IPS-18c (cell line): ENCODE results near the gene TELO2.
A peak's percentile ranks its signal among the peaks of the same experiment; 100 is the strongest.

Experiments
- H3K4me3 ChIP-seq: 2 replicates; pipeline ENCODE4 v1.7.0; 2013; ENCODE audit warnings: low read depth, mild to moderate bottlenecking, low read length, moderate library complexity; ENCODE audit not compliant: insufficient read depth
- H3K9me3 ChIP-seq: one replicate; pipeline ENCODE4 v1.6.1; 2013; ENCODE audit warnings: mild to moderate bottlenecking, low read length, moderate library complexity; ENCODE audit not compliant: control insufficient read depth, insufficient read depth

The TELO2 gene

DNA sequence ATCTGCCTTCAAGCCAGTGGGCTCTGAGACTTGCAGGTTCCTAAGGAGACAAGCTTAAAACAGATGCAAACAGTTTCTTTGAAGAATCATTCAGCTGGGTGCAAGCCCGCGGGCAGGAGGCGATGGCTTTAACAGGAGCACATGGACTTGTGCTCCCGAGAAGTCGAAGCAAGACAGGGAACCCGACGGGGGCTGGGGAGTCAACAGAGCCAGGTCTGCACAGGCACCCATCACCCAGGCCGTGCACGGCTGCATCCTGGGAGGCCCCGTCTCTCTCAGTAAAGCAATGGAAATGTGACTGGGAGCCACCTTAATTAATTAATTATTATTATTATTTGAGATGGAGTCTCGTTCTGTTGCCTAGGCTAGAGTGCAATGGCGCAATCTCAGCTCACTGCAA lies 4.1 kb upstream of the TELO2 start:
- no peak overlapping the region for H3K4me3 ChIP-seq
- no peaks in the 10 kb centered on the region for H3K9me3 ChIP-seq

DNA sequence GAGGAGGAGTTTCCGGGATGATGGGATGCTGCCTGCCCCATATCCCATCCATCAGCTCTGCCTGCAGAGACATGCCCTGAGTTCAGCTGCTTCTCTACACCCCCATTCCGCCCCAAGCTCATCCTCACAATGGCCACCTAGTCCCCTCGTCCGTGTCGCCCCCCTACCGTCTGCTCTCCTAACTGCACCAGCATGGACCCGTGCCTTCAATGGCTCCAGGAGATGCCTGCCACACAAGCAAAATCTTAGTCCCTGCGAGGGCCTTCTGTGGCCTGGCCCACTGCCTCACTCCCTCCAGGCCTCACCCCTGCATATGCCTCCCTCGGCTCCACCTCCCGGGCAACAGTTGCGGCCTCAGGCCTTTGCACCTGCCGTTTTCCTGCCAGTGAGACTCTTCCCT lies 1.8 kb upstream of the TELO2 start:
- H3K4me3 ChIP-seq, result no peak overlapping the region

DNA sequence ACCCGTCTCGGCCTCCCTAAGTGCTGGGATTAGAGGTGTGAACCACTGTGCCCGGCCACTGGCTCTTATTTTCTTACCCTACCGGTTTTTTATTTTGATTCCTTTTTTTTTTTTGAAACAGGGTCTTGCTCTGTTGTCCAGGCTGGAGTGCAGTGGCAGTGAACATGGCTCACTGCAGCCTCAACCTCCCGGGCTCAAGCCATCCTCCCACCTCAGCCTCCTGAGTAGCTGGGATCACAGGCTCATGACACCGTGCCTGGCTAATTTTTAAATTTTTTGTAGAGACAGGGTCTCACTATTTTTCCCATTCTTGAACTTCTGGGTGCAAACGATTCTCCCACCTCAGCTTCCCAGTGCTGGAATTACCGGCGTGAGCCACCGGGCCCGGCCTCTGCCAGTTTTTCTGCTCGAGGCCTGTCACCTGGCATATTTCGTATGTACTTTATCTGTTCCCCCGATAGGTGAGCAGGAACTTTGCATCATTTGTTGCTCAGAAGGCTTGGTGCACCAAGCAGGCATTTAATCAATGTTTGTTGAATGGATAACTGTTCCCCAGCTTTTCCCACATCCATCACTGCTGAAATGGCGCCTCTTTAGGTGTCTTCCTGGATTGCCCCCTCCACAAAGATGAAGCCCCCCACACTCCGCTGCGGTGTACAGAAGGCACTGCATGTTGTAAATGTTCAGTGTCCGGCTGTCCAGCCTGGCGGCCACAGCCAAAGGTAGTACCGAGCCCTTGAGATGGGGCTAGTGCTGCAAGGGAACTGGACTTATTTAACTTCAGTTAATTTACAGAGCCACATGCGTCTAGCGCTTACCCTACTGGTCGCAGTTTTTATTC lies 858 bp upstream of the TELO2 start:
- peak overlapping the region; percentile 91 for H3K4me3 ChIP-seq

More for the DNA sequence above, 1.8 kb upstream of the TELO2 start:
- H3K9me3 ChIP-seq, result no peaks in the 10 kb centered on the region

DNA sequence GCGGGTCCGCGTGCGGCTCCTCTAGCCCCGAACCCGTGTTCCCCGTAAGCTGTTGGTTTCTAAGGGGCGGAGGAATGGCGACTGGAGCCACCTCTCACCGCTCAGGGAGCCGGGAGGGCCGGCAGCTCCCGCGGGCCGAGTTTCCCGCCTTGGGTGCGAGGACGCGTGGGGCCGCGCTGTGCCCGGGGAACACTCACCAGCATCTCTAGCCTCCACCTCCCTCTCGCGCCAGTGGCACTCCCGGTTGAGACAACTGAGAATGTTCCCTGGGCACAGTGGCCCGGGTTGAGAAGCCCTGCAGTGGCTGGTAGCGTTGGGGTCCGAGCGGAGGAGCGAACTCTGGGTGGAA lies 560 bp downstream of the TELO2 start:
- Histone ChIP-seq H3K4me3 (peak overlapping the region; percentile 91), H3K9me3 (no peaks in the 10 kb centered on the region)

More for the DNA sequence above, 858 bp upstream of the TELO2 start:
- no peaks in the 10 kb centered on the region for H3K9me3 ChIP-seq

DNA sequence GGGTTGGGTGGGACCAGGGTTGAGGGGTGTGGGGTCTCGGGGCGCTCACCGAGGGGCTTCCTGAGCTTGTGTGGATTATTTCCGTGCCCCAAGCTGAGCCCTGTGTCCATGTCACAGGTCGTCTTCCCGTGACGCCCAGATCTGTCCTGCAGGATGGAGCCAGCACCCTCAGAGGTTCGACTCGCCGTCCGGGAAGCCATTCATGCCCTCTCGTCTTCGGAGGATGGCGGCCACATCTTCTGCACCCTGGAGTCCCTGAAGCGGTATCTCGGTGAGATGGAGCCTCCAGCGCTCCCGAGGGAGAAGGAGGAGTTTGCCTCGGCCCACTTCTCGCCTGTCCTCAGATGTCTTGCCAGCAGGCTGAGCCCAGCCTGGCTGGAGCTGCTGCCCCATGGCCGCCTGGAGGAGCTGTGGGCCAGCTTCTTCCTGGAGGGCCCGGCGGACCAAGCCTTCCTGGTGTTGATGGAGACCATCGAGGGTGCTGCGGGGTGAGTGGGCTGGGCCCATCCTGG lies 1.0 kb downstream of the TELO2 start:
- no peaks in the 10 kb centered on the region for H3K9me3 ChIP-seq
- H3K4me3 ChIP-seq, result peak overlapping the region; percentile 91

DNA sequence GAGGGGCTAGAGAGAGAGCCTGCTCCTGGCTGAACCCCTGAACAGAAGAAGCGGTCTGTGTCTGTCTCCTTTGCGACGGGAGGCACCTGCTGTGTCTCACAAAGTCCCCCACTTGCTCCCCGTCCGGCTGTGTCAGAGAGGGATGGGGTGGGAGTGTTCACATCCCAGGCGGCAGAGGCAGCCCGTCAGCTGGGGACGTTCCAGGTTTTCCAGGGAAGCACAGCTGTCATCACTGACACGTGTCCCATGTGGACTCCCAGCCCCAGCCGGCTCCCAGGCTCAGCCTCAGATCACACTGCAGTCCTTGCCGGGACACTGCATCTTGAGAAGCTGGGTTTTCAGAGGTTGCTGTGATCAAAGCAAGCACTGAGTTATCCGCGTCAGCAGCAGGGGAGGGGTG lies 1.6 kb downstream of the TELO2 start:
- no peak overlapping the region for H3K4me3 ChIP-seq
- no peaks in the 10 kb centered on the region for H3K9me3 ChIP-seq

DNA sequence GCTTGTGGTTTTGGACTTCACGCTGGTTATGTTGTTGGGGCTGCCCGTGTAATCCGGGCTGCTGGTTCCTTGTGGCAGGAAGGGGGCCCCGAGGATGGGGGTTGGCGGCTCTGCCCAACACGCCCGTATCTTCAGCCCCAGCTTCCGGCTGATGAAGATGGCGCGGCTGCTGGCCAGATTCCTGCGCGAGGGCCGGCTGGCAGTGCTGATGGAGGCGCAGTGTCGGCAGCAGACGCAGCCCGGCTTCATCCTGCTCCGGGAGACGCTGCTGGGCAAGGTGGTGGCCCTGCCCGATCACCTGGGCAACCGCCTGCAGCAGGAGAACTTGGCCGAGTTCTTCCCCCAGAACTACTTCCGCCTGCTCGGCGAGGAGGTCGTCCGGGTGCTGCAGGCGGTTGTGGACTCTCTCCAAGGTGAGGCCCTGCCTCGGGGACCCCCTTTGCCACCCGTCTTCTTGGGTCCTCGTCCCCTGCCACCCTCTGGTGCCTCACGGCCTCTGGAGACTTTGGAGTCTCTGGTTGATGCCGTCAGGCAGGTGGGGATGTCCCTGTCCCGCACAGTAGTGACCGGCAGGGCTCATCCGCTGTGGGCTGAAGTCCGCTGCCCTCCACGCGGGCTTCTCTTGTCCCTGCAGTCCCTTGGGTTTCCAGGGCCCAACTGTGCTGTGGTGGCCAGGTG lies 2.2 kb downstream of the TELO2 start:
- H3K9me3 ChIP-seq, result no peaks in the 10 kb centered on the region
- no peak overlapping the region for H3K4me3 ChIP-seq

DNA sequence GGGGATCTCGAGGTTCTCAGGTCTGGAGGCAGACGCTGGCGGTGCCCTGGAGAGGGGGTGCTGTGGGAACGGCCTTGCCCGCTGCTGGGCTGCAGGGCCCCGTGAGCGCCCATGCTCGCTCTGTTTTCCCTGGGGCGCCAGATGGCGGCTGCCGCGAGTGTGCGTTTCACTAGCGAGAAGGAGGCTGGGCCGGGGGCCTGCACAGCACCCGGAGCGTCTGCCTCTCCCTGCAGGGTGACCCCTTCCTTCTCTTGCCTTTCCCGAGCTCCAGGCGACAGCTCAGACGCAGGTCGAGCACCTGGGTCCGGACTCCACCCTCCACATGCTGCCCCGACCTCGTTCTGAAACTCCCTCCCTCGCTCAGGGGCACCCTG lies 2.7 kb downstream of the TELO2 start:
- H3K4me3 ChIP-seq, result no peak overlapping the region
- no peaks in the 10 kb centered on the region for H3K9me3 ChIP-seq

DNA sequence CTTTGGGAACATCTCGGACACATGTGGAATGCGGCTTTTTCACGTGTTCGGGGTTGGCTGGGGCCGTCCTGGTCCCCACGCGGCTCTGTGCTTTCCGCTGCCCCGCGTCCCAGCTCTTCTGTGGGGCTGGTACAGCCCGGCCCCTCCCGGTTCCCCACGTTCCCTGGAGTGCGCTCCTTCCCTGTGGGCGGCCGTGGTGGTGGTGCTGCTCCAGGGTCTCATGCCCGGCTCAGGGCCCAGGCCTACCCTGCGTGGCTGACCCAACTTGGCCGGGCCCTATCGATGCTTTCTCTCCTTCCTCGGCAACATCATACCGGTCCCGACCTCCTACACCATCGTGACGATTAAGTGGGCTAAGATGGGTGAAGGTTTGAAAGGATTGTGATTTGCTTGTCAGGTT lies 3.3 kb downstream of the TELO2 start:
- H3K9me3 ChIP-seq, result no peaks in the 10 kb centered on the region
- no peak overlapping the region for H3K4me3 ChIP-seq

DNA sequence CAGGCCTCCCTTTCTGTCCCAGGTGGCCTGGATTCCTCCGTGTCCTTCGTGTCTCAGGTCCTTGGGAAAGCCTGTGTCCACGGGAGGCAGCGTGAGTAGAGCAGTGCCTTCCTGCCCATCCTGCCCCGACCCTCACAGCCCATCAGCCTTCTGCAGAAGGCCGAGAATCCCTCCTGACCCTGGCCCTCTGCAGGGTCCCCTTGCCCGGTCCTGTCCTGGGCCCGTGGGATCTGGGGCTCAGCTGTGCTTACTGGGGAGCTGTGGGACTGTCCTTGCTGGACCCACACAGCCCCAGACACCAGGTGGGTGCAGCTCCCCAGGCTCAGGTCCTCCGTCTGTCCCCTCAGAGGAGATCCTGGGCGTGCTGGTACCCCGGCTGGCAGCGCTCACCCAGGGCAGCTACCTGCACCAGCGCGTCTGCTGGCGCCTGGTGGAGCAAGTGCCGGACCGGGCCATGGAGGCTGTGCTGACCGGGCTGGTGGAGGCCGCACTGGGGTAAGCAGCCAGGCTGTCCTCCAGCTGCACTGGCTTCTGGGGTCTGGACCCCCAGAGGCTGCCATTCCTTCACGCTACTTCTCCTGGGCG lies 3.9 kb downstream of the TELO2 start:
- Histone ChIP-seq H3K4me3 (no peak overlapping the region), H3K9me3 (no peaks in the 10 kb centered on the region)

DNA sequence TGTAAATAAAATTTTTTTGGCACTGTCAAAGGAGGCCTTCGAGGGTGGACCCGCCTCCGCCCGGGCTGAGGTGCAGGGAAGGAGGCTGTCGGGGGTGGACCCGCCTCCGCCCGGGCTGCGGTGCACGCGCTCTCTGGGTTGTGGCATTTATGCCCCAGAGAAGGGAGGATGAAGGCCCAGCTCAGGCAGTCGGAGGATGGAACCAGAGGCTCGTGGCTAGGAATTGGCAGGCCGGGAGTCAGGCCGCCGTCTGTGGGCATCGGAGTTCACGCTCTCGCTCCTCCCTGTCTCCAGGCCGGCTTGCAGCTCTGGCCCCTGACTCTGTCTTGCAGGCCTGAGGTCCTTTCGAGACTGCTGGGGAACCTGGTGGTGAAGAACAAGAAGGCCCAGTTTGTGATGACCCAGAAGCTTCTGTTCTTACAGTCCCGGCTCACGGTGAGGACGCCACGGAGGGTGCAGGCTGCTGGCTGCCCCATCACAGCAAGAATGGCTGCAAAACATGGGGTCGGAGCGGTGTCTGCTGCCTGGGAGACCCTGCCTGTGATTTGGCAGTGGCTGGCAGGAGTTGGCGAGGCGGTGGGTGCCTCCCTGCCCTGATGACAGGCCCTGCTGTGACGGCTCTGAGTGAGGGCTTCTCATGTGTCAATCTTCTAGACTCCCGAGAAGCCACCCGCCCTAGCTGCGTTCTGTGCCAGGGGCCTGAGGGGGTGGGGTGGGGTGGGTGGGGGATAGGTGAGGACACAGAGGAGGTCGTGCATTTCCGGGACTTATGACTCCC lies 5.9 kb downstream of the TELO2 start:
- no peak overlapping the region for H3K4me3 ChIP-seq
- no peaks in the 10 kb centered on the region for H3K9me3 ChIP-seq

DNA sequence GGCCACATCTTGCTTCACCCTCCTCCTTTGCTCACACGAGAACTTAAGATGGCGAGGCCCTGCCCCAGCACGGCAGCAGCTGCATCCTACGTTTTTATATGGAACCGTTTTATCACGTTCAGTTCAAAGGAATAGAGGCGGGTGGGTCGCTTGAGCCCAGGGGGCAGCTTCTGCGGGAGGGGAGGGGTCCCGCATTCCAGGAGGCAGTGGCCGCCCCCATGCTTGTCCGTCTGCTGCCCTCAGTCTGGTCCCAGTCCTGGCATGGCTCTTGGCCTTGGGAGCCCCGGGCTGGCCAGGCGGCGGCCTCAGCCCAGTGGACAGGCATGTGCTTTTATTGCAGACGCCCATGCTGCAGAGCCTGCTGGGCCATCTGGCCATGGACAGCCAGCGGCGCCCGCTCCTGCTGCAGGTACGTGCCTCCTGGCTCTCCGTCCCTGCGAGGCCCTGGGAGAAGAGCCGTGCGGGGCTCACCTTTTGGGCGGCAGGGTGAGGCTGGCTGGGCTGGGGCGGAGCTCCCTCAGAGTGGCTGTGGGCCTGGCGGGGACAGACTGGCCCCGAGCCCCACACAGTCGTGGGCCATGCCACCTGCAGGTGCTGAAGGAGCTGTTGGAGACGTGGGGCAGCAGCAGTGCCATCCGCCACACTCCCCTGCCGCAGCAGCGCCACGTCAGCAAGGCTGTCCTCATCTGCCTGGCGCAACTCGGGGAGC lies 6.8 kb downstream of the TELO2 start:
- H3K9me3 ChIP-seq, result no peaks in the 10 kb centered on the region
- no peak overlapping the region for H3K4me3 ChIP-seq

DNA sequence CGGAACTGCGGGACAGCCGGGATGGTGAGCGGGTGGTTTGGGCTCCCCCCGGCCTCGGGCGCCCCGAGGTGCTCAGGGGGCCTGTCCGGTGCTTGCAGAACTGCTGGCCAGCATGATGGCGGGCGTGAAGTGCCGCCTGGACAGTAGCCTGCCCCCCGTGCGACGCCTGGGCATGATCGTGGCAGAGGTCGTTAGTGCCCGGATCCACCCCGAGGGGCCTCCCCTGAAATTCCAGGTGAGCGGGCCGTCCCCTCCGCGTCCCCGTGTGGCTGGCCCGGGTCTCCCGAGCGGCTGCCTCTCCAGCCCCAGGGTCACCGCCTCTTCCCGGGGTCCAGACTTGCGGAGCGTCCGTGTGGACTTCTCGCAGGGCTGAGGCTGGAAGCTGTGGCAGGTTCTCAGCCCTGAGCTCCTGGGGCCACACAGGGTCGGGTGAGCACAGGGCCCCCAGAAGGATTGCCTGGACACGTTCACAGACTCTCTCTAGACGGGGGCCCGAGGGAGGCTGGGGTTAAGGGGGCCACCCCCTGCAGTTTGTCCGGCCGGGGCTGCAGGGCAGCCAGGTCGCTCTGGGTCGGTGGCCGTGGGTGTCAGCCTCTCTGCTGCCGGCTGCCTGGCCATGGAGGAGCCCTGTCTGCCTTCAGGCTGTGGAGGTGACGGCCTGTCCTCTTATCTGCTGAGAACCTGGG lies 7.4 kb downstream of the TELO2 start:
- H3K9me3 ChIP-seq, result no peaks in the 10 kb centered on the region
- H3K4me3 ChIP-seq, result no peak overlapping the region

DNA sequence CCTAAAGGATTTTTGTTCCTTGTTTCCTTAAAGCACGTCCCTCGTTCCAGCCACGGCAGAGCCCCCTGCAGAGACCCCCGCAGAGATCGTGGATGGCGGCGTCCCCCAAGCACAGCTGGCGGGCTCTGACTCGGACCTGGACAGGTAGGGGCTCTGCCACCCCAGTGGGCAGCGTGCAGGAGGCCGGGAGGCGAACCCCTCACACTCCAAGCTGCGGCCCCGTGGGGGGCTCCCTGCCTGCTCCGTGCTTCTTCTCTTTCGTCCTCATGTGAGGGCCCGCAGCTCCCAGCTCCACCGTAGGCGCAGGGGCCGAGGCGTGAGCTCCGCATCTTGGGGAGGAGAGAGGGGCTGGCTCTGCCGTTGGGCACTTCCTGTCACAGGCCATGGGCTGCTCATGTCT lies 8.5 kb downstream of the TELO2 start:
- no peaks in the 10 kb centered on the region for H3K9me3 ChIP-seq
- no peak overlapping the region for H3K4me3 ChIP-seq

DNA sequence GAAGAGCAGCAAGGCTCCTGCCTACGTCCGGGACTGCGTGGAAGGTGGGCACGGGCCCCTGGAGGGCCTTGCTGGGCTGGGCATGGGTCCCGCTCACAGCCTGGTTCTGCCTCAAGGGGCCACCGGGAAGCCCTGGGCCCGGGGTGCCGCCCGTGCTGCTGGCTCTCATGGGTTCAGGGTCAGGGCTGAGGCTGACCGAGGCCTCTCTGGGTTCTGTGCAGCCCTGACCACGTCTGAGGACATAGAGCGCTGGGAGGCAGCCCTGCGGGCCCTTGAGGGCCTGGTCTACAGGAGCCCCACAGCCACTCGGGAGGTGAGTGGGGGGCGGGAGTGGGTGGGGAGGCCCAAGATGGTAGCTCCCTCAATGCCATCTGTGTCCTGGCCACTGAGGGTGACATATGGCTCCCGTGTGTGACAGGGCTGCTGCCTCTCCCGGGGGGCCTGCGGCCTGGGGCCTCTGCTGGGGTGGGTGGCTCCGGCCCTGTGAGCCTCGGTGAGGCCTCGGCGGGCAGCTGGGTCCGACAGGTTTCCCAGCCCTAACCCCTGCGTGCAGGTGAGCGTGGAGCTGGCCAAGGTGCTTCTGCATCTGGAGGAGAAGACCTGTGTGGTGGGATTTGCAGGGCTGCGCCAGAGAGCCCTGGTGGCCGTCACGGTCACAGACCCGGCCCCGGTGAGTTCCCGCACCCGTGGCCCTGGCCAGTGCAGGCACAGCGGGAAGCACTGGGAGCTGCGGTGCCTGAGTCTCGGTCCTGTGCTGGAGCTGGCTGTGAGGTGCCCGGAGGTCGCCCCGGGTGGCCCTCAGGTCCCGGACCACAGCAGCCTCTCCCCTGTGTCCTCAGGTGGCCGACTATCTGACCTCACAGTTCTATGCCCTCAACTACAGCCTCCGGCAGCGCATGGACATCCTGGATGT lies 9.2 kb downstream of the TELO2 start:
- Histone ChIP-seq H3K9me3 (no peaks in the 10 kb centered on the region), H3K4me3 (no peak overlapping the region)
